Activated T-helper 17 cell treated with anti-CD3 and anti-CD28 coated beads, Interleukin-2, amount 50 U/mL, for 72 hours (primary cell): ENCODE data around the gene CCR7. TPM values are rescaled to one million over a fixed set of nuclear protein-coding genes. Genes with fewer than 3 reads are reported as not detected.
"Not testable (repeated sequence)": the region's sequence is repeated elsewhere in the genome, so short reads cannot be mapped to it uniquely, and the experiment has no call there.

Source experiments
- ATAC-seq: fragments of 150-1000 bp; cut with Tn5 transposase; replicated peaks from 2 replicates; pipeline ENCODE4 v1.10.0; 2021; ENCODE audit warnings: mild to moderate bottlenecking, moderate library complexity
- H3K27ac Mint-ChIP-seq: one replicate; pipeline ENCODE4 v1.8.0; 2022; ENCODE audit warnings: mixed read lengths
- H3K27me3 Mint-ChIP-seq: one replicate; pipeline ENCODE4 v1.8.0; 2022; ENCODE audit warnings: mixed read lengths
- H3K36me3 Mint-ChIP-seq: one replicate; pipeline ENCODE4 v1.8.0; 2022; ENCODE audit warnings: low read depth, mild to moderate bottlenecking, mixed read lengths
- H3K4me1 Mint-ChIP-seq: one replicate; pipeline ENCODE4 v1.8.0; 2022; ENCODE audit warnings: mixed read lengths
- H3K4me3 Mint-ChIP-seq: one replicate; pipeline ENCODE4 v1.8.0; 2022; ENCODE audit warnings: mild to moderate bottlenecking, mixed read lengths
- H3K9me3 Mint-ChIP-seq: one replicate; pipeline ENCODE4 v1.8.0; 2022; ENCODE audit warnings: mixed read lengths
- total RNA-seq, 2 donors: library from RNA; stranded (reverse); gene quantifications; one replicate each; pipeline ENCODE4 v1.2.3, GENCODE V29; 2022

Gene CCR7
- total RNA-seq, 2 donors from 2014 or later = 140 to 304 TPM

DNA sequence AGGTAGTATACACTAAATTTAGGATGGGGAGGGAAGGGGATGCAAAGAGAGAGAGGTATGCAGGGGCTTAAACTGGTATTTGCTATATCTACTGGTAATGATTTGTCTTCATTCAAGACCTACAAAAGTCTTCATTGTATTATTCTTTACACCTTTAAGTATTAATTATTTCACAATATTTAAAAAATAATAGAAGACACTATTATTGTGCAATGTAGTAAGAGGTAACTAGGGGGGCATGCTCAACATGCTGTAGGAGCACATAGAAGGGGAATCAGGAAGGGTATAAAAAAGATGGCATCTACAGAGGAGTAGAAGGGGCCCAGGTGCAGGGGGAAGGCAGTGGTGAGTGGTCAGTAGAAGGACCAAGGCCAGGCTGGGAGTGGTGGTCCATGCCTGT lies 14.9 kb upstream of the CCR7 start:
- peaks cover 11% of the 10 kb centered on the region for H3K9me3 Mint-ChIP-seq
- H3K27ac Mint-ChIP-seq = no peak overlapping the region
- no peak overlapping the region for H3K4me3 Mint-ChIP-seq
- no peaks in the 10 kb centered on the region for H3K36me3 Mint-ChIP-seq
- no peak for ATAC-seq
- H3K27me3 Mint-ChIP-seq = no peaks in the 10 kb centered on the region
- peaks cover 49% of the 10 kb centered on the region for H3K4me1 Mint-ChIP-seq

DNA sequence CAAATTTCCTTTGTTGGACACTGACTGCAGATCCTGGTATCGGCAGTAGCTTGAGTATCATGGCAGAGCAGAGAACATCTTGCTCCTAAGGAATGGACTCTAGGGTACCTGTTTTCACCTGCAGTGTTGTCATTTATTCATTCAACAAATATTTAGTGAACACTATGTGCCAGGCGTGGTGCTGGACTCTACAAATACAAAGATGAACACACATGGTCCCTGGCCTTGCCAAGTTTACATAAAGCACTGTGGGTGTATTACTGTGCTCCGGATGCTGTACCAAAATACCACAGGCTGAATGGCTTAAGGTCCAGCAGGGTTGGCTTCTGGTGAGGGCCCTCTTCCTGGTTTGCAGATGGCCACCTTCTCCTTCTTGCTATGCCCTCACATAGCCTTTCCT lies 14.2 kb upstream of the CCR7 start:
- Mint-ChIP-seq H3K9me3 (peaks cover 9% of the 10 kb centered on the region), H3K27ac (no peak overlapping the region), H3K36me3 (no peaks in the 10 kb centered on the region), H3K4me3 (no peak overlapping the region), H3K27me3 (no peaks in the 10 kb centered on the region), H3K4me1 (peaks cover 42% of the 10 kb centered on the region)
- no peak for ATAC-seq

DNA sequence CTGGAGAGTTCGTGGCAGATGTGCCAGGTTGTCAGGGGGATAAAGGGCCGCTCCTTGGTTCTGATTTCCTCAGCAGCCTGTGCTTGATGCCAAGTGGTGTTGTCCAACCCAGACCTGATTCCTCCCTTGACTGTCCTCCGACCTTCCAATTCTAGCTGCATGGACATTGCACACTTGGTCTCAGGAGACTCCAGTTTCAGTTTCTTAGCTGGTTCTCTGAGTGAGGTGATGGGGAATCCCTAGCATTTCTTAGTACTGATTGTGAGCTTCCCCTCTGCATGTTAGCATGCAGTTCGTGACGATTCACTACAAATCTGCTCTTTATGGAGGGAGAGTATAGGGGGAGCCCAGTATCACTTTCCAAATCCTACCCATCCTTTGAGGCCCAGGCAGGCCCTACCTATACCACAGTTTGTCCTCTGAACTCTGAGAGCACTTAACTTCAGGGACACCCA lies 12.4 kb upstream of the CCR7 start:
- Mint-ChIP-seq H3K36me3 (no peaks in the 10 kb centered on the region), H3K4me1 (peaks cover 35% of the 10 kb centered on the region), H3K27ac (peak overlapping the region; percentile 65), H3K27me3 (no peaks in the 10 kb centered on the region), H3K4me3 (peak overlapping the region; percentile 57), H3K9me3 (peaks cover 7% of the 10 kb centered on the region)
- ATAC-seq = peak; percentile 74

DNA sequence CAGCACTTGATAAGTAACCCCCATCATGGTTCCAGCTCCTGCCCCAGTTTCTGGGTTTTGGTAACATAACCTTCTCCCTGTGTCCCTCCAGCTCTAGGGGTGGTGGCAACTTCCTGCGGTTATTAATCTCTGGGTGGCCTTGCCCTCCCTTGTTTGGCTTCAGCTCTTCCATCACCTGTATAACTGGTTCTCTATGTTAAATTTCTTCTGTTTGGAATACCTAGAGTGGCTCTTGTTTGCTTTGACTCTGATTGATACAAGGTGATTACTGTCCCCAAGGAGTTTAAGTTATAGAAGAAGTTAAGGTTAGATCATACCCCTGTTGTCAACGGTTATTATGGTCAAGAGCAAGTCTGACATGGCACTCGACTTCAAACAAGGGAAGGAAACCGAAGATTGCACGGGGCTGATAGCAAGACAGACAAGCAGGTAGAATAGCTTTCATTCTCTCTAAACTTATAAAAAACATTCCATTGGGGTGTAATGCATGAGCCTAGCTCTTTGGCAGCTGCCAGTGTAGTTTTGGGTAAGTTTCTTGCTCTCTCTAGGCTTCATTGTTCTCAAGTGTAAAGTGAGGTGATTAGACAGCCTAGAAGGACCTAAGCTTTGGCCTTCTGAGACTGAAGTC lies 11.0 kb upstream of the CCR7 start:
- Mint-ChIP-seq H3K9me3 (peaks cover 19% of the 10 kb centered on the region), H3K4me3 (peak overlapping the region; percentile 57), H3K27me3 (no peaks in the 10 kb centered on the region), H3K27ac (peak overlapping the region; percentile 40), H3K4me1 (peaks cover 34% of the 10 kb centered on the region), H3K36me3 (no peaks in the 10 kb centered on the region)
- peak; percentile 8 for ATAC-seq

DNA sequence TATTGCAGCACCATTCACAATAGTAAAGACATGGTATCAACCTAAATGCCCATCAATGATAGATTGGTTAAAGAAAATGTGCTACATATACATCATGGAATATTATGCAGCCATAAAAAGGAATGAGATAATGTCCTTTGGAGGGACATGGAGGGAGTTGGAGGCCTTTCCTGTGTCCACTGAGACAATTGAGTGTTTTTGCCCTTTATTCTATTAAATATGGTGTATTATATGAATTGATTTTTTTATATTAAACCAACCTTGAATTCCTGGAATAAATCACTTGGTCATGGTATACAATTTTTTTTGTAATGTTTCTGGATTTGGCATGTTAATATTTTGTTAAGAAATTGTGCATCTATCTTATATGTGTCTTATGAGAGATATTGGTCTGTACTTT lies 9.0 kb upstream of the CCR7 start:
- ATAC-seq = no peak
- Mint-ChIP-seq H3K27me3 (no peaks in the 10 kb centered on the region), H3K27ac (no peak overlapping the region), H3K9me3 (peaks cover 23% of the 10 kb centered on the region), H3K4me1 (peaks cover 35% of the 10 kb centered on the region), H3K36me3 (no peaks in the 10 kb centered on the region), H3K4me3 (no peak overlapping the region)

DNA sequence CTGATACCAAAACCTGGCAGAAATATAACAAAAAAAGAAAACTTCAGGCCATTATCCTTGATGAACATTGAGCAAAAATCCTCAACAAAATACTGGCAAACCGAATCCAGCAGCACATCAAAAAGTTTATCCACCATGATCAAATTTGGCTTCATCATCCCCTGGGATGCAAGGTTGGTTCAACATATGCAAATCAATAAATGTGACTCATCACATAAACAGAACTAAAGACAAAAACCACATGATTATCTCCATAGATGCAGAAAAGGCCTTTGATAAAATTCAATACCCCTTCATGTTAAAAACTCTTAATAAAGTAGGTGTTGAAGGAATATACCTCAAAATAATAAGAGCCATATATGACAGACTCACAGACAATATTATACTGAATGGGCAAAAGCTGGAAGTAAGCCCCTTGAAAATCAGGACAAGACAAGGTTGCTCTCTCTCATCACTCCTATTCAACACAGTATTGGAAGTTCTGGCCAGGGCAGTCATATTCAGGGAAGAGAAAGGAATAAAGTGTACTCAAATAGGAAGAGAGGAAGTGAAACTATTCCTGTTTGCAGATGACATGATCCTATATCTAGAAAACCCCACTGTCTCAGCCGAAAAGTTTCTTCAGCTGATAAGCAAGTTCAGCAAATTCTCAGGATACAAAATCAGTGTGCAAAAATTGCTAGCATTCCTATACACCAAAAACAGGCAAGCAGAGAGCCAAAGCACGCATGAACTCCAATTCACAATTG lies 7.1 kb upstream of the CCR7 start:
- H3K36me3 Mint-ChIP-seq, ATAC-seq, H3K27me3 Mint-ChIP-seq, H3K27ac Mint-ChIP-seq: not testable (repeated sequence)
- peak overlapping the region; percentile 12 for H3K4me3 Mint-ChIP-seq
- peaks cover 28% of the 10 kb centered on the region for H3K4me1 Mint-ChIP-seq
- peaks cover 23% of the 10 kb centered on the region for H3K9me3 Mint-ChIP-seq

DNA sequence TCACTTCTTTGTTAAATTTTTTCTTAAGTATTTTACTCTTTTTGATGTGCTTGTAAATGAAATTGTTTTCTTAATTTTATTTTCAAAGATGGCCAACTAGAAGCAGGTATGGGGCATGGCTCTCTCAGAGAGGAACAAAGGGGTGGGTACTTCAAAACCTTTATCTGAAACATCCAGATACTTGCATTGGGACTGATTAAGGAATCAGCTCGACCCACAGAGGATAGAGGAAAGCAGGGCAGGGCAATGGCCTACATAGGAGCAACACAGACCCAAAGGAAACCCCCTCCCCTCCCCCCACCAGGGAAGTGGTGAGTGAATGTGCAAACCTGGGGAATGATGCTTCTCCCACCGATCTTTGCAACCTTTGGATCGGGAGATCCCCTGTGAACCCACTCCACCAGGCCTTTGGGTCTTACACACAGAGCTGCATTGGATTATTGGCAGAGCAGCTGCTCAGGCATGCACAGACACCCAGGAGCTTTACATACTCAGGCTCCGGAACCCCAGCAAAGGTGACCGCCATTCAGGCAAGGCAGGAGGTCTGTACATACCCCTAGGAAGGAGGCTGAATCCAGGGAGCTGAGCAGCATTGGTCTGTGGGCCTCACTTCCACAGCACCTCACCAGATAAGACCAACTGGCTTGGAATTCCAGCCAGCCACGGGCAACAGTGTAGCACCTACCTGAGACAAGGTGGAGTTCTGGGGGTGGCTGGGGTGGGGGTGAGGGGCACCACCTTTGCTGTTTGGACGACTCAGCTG lies 3.0 kb upstream of the CCR7 start:
- H3K27me3 Mint-ChIP-seq = no peaks in the 10 kb centered on the region
- ATAC-seq = no peak
- H3K27ac Mint-ChIP-seq = peak overlapping the region; percentile 37
- peak overlapping the region; percentile 95 for H3K4me3 Mint-ChIP-seq
- H3K36me3 Mint-ChIP-seq = peaks cover 32% of the 10 kb centered on the region
- H3K9me3 Mint-ChIP-seq = peaks cover 16% of the 10 kb centered on the region
- H3K4me1 Mint-ChIP-seq = peaks cover 28% of the 10 kb centered on the region

DNA sequence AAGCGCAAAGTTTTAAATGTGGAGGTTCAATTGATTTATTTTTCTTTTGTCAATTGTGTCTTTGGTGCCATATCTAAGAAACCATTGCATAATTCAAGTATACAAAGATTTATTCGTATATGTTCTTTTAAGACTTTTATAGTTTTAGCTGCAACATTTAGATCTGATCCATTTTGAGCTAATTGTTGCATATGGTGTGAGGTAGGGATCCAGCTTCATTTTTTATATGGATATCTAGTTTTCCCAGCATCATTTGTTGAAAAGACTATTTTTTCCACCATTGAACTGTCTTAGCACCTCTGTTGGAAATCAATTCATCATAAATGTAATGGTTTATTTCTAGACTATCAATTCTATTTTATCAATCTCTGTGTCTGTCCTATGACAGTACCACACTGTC lies 2.1 kb upstream of the CCR7 start:
- H3K4me1 Mint-ChIP-seq = peaks cover 32% of the 10 kb centered on the region
- ATAC-seq = no peak
- H3K36me3 Mint-ChIP-seq = peaks cover 41% of the 10 kb centered on the region
- H3K4me3 Mint-ChIP-seq = peak overlapping the region; percentile 95
- H3K9me3 Mint-ChIP-seq = peaks cover 13% of the 10 kb centered on the region
- no peak overlapping the region for H3K27ac Mint-ChIP-seq
- no peaks in the 10 kb centered on the region for H3K27me3 Mint-ChIP-seq

DNA sequence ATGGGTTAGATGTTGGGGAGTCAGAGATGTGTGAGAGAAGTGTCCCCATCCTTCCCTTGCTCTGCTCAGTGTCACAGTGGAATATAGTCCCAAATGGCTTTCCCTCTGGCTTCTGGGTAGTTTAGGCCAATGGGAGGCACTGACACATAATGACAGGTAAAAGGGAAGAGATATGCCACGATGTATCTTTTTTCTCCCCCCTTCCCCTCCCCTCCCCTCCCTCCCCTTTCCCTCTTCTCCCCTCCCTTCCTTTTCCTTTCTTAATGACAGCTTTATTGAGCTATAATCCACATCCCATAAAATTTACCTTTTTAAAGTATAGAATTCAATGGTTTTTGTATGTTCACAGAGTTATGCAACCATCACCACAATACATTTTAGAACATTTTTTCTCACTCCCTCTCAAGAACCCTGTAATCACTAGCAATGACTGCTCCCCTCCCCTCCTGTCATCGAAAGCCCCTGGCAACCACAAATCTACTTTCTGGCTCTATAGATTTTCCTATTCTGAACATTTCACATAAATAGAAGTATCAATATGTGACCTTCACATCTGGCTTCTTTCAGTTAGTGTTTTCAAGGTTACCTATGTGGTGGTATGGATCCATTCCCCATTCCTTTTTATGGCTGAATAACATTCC lies 617 bp upstream of the CCR7 start:
- peak overlapping the region; percentile 95 for H3K4me3 Mint-ChIP-seq
- peaks cover 20% of the 10 kb centered on the region for H3K4me1 Mint-ChIP-seq
- peak overlapping the region; percentile 99 for H3K27ac Mint-ChIP-seq
- peaks cover under 1% of the 10 kb centered on the region for H3K9me3 Mint-ChIP-seq
- ATAC-seq = no peak
- H3K36me3 Mint-ChIP-seq = peaks cover 56% of the 10 kb centered on the region
- H3K27me3 Mint-ChIP-seq = no peaks in the 10 kb centered on the region

DNA sequence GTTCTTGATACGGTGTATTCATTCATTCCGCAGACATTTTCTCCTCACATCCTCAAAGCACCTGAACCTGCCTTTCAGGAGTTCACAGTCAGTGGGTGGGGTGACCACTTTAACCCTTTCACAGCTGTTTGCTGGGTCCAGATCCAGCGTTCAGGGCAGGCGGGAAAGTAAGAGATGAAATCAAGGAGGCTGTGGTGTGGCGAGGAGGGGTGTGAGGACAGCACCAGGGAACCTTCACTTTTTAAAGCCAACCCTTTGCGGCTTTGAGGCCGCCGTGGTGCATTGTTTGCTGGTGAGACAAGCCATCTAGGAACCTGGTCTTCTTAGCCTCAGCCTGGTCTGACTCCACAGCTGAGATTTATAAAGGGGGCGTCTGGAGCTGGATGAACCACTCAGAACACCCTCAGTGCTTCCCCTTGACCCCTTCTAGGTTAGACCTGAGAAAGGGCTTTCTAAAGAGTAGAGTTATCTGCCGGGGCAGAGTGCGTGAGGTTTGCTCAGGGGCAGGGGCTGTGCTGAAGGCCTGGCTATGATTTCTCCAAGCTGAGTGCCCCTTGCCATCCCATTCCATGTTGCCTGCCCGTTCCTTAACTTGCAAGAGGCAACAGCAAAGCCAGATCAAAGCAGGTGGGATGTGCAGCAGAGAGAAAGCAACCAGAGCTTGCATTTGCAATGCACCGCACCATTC lies 933 bp downstream of the CCR7 start:
- Mint-ChIP-seq H3K4me1 (peaks cover 30% of the 10 kb centered on the region), H3K36me3 (peaks cover 71% of the 10 kb centered on the region)
- ATAC-seq = no peak

DNA sequence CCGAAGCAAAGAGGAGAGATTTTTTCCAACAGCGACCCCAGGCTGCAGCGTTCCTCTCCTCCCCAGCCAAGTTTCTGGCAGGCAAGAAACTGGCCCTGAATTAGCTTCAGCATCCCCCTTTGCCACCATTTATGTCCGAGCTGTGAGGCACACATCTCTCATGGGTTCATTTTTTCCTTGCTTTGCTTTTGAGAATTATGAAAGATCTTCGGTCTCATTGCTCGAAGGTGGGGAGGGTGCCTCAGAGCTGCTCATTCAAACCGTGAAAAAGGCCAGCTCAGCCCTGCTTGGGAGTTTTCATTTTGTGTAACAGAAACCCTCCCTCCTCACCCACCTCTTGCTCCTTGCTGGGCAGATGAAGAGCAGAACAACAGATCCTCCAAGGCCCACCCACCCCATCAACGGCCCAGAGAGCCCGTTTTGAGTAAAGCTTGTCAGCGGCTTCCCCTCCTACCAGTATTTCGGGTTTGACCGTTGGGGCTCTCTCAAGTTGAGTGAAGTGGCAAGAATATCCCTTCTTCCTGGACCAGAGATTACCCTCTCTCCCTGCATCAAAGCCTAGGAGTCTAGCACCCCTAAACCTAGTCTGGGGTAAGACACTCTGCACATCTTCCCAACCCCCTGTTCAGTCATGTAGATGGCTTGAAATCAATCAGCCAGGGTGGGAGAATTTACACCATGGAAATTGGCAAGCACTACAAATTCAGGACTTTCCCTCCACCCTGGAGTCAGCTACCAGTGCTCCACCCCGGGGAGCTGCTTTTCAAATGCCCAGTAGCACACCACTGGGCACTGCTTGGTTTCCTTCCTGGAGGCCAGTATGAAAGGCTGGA lies 1.8 kb downstream of the CCR7 start:
- Mint-ChIP-seq H3K27me3 (no peaks in the 10 kb centered on the region), H3K27ac (peak overlapping the region; percentile 99), H3K36me3 (peaks cover 80% of the 10 kb centered on the region), H3K9me3 (no peaks in the 10 kb centered on the region), H3K4me1 (peaks cover 36% of the 10 kb centered on the region), H3K4me3 (peak overlapping the region; percentile 95)
- peak; percentile 41 for ATAC-seq

More for the DNA sequence above, 933 bp downstream of the CCR7 start:
- Mint-ChIP-seq H3K4me3 (peak overlapping the region; percentile 95), H3K27ac (peak overlapping the region; percentile 99), H3K9me3 (no peaks in the 10 kb centered on the region), H3K27me3 (no peaks in the 10 kb centered on the region)

DNA sequence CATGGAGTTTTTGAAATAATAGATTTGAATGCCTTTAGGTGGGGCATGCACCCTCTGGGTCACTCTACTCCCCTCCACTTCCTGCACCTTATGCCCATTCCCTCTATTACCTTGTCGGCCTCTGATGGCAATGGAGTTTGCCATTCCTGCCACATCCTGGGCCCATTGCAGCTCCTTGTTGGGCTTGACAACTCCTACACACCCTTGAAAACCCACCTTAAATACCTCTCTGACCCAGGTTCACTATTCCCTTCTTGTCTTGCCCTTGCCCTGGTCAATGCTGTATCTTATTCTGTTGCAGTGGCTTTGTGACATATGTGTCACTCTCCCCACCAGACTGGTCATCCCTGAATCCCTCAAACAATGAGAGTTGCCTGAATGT lies 2.4 kb downstream of the CCR7 start:
- no peaks in the 10 kb centered on the region for H3K9me3 Mint-ChIP-seq
- H3K36me3 Mint-ChIP-seq = peaks cover 86% of the 10 kb centered on the region
- H3K27me3 Mint-ChIP-seq = no peaks in the 10 kb centered on the region
- H3K4me3 Mint-ChIP-seq = peak overlapping the region; percentile 95
- peak overlapping the region; percentile 99 for H3K27ac Mint-ChIP-seq
- no peak for ATAC-seq
- H3K4me1 Mint-ChIP-seq = peaks cover 37% of the 10 kb centered on the region

DNA sequence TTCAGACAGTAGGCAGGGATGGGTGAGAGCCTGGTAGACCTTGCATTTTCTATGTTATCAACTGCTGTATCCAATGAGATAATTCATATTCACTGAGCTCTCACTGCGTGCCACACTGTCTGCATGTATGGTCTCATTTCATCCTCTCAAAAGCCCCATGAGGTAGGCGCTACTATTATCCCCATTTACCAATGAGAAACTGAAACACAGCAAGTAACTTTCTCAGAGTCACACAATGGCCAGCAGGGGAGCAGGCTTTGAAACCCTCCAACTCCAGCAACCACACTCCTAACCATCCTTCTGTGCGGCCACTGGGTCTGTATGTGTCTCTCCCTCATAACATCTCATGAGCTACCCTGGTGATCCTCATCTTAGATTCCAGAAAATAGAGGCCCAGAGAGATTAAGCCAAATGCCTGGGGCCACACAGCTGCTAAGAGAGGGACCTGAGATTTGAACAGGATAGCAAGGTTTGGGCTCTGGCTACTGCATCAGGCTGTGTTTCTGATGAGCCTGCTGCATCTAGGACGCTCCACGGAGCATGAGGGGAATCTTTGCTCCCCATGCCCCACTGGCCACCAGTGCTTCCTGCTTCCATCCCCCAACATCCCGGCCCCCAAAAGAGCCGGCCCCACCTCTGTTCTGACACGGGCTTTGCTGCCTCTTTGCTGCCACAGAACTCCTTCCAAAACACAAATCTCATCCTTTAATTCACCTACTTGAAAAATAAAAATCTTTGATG lies 3.2 kb downstream of the CCR7 start:
- Mint-ChIP-seq H3K4me3 (peak overlapping the region; percentile 95), H3K9me3 (no peaks in the 10 kb centered on the region), H3K27ac (peak overlapping the region; percentile 99), H3K27me3 (no peaks in the 10 kb centered on the region), H3K4me1 (peaks cover 39% of the 10 kb centered on the region), H3K36me3 (peaks cover 94% of the 10 kb centered on the region)
- peak; percentile 54 for ATAC-seq
